ENCODE data around the gene PPM1B. TPM values are rescaled to one million over a fixed set of nuclear protein-coding genes. Genes with fewer than 3 reads are reported as not detected.

PPM1B gene
- total and polyA plus RNA-seq, 10 of the 15 experiments (the other 5 are each of a cell fraction or from before 2014, with no cell fraction given): 12.5 to 53.4 (median 33.7) TPM

DNA sequence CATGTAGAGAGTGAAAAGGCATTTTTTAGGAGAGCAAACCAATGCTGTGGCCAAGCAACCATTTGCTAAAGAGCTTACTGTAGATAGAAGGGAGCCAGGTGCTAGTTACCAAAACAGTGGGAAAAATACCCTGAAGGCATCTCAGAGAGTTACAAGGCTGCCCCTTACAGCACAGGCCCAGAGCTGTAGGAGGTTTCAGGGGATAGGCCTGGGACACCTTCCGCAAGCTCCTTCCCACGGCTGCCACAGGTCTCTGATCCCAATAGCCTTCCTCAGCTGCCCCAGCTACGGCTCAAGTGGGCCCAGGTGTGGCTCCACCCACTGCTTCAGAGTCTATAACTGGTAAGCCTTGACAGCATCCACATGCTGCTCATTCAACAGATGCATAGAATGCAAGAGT lies 18.2 kb upstream of the PPM1B start (continued):
- TF ChIP-seq RELA (IDR thresholded peaks at IDR 0.05; ENCODE audit: borderline replicate concordance, partially characterized antibody) (no peak), POLR2A (IDR thresholded peaks at IDR 0.05; ENCODE audit: low read depth, low read length) (no peak)
- TF ChIP-seq, protein P1, sequence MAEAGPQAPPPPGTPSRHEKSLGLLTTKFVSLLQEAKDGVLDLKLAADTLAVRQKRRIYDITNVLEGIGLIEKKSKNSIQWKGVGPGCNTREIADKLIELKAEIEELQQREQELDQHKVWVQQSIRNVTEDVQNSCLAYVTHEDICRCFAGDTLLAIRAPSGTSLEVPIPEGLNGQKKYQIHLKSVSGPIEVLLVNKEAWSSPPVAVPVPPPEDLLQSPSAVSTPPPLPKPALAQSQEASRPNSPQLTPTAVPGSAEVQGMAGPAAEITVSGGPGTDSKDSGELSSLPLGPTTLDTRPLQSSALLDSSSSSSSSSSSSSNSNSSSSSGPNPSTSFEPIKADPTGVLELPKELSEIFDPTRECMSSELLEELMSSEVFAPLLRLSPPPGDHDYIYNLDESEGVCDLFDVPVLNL (IDR thresholded peaks at IDR 0.05; ENCODE audit: low read depth, low read length): no peak
- TF ChIP-seq, protein P2, sequence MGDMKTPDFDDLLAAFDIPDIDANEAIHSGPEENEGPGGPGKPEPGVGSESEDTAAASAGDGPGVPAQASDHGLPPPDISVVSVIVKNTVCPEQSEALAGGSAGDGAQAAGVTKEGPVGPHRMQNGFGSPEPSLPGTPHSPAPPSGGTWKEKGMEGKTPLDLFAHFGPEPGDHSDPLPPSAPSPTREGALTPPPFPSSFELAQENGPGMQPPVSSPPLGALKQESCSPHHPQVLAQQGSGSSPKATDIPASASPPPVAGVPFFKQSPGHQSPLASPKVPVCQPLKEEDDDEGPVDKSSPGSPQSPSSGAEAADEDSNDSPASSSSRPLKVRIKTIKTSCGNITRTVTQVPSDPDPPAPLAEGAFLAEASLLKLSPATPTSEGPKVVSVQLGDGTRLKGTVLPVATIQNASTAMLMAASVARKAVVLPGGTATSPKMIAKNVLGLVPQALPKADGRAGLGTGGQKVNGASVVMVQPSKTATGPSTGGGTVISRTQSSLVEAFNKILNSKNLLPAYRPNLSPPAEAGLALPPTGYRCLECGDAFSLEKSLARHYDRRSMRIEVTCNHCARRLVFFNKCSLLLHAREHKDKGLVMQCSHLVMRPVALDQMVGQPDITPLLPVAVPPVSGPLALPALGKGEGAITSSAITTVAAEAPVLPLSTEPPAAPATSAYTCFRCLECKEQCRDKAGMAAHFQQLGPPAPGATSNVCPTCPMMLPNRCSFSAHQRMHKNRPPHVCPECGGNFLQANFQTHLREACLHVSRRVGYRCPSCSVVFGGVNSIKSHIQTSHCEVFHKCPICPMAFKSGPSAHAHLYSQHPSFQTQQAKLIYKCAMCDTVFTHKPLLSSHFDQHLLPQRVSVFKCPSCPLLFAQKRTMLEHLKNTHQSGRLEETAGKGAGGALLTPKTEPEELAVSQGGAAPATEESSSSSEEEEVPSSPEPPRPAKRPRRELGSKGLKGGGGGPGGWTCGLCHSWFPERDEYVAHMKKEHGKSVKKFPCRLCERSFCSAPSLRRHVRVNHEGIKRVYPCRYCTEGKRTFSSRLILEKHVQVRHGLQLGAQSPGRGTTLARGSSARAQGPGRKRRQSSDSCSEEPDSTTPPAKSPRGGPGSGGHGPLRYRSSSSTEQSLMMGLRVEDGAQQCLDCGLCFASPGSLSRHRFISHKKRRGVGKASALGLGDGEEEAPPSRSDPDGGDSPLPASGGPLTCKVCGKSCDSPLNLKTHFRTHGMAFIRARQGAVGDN (IDR thresholded peaks at IDR 0.05): no peak

DNA sequence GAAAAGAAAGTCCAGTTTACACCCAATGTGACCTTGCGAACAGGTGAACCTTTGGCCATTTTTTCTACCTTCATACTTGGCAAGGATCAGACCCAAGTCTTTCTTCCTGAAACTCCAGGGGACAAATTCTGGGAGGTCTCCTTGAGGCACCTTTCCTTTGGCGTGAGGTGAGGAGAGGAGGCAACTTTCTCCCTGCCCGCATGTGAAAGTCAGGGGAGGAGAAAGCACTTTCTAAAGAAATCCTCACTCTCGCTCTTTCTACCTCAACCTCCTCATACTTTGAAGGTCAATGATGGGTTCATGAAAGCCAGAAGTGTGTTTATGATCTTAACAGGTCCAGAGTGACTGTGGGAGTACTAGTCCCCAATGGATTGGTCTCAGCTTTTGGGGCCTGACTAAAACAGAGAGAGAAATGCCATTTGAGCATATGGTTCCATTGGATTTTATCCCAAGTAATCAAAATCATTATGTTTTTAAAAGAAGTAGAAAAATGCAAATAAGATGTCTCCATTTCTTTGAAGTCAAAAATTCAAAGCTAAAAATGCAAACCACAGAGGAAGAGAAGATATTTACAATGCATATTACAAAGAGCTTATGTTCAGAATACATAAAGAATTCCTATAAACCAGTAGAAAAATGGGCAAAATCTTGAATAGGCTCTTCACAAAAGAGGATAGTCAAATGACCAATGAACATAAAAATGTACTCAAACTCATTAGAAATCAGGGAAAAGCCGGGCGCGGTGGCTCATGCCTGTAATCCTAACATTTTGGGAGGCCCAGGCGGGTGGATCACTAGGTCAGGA lies 15.6 kb upstream of the PPM1B start:
- ChIA-PET RAD21 (ENCODE audit: unreplicated experiment) (no interaction called here), SMC1A (ENCODE audit: uncharacterized antibody, unreplicated experiment) (no interaction called here), POLR2A (no interaction called here), CTCF (interaction anchor here (0.6 kb wide), 1 partner anchor 1177 kb away, joined by 5 read pairs; no protein-coding TSS in a partner anchor)
- H3K9me3 ChIP-seq (replicated peaks; ENCODE audit: control insufficient read depth, insufficient read depth, low read length): no peaks in the 10 kb centered on the region
- H3K79me2 ChIP-seq (ENCODE audit: control insufficient read depth, insufficient read depth, low read length): no peaks in the 10 kb centered on the region
- no peak overlapping the region for H3K4me3 ChIP-seq
- intact Hi-C loops (cut with micrococcal nuclease; ENCODE audit: unreplicated experiment): no loop called here
- DNase-seq (ENCODE audit: low read depth, low spot score) (no peak), ATAC-seq (no peak), FAIRE-seq (no peak)
- H3K4me2 ChIP-seq (ENCODE audit: control insufficient read depth, insufficient read depth): no peak overlapping the region
- no peaks in the 10 kb centered on the region for H4K20me1 ChIP-seq (ENCODE audit: control insufficient read depth, insufficient read depth)
- no peak overlapping the region for H3K27ac ChIP-seq (ENCODE audit: control insufficient read depth, insufficient read depth)
- no peak overlapping the region for H3K9ac ChIP-seq (ENCODE audit: control insufficient read depth, insufficient read depth, low read length)
- BruUV-seq (replicated peaks): no TSS peak
- no peak overlapping the region for H2AFZ ChIP-seq (ENCODE audit: control insufficient read depth, low read depth, low read length)
- no peaks in the 10 kb centered on the region for H3K27me3 ChIP-seq (replicated peaks in 1 of 2; ENCODE audit: control insufficient read depth in 2 of 2, insufficient read depth in 2 of 2, low read length in 1 of 2)
- H3K36me3 ChIP-seq (ENCODE audit: control insufficient read depth in 2 of 2, insufficient read depth in 2 of 2, low read length in 1 of 2): no peaks in the 10 kb centered on the region
- in situ Hi-C loops (cut with MboI): no loop called here
- WGBS (ENCODE audit: insufficient coverage, insufficient replicate concordance, low lambda C conversion rate, missing lambda C conversion rate): 75% methylated on average over 8 of the region's 8 CpGs
- no peaks in the 10 kb centered on the region for H3K4me1 ChIP-seq (ENCODE audit: control insufficient read depth, insufficient read depth, low read length)
- TF ChIP-seq, protein P3, sequence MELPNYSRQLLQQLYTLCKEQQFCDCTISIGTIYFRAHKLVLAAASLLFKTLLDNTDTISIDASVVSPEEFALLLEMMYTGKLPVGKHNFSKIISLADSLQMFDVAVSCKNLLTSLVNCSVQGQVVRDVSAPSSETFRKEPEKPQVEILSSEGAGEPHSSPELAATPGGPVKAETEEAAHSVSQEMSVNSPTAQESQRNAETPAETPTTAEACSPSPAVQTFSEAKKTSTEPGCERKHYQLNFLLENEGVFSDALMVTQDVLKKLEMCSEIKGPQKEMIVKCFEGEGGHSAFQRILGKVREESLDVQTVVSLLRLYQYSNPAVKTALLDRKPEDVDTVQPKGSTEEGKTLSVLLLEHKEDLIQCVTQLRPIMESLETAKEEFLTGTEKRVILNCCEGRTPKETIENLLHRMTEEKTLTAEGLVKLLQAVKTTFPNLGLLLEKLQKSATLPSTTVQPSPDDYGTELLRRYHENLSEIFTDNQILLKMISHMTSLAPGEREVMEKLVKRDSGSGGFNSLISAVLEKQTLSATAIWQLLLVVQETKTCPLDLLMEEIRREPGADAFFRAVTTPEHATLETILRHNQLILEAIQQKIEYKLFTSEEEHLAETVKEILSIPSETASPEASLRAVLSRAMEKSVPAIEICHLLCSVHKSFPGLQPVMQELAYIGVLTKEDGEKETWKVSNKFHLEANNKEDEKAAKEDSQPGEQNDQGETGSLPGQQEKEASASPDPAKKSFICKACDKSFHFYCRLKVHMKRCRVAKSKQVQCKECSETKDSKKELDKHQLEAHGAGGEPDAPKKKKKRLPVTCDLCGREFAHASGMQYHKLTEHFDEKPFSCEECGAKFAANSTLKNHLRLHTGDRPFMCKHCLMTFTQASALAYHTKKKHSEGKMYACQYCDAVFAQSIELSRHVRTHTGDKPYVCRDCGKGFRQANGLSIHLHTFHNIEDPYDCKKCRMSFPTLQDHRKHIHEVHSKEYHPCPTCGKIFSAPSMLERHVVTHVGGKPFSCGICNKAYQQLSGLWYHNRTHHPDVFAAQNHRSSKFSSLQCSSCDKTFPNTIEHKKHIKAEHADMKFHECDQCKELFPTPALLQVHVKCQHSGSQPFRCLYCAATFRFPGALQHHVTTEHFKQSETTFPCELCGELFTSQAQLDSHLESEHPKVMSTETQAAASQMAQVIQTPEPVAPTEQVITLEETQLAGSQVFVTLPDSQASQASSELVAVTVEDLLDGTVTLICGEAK (IDR thresholded peaks at IDR 0.05; ENCODE audit: borderline replicate concordance): no peak
- TF ChIP-seq HDGF (IDR thresholded peaks at IDR 0.05) (no peak), IRF4 (IDR thresholded peaks at IDR 0.05; ENCODE audit: low read depth, low read length) (no peak), ZNF207 (IDR thresholded peaks at IDR 0.05; ENCODE audit: borderline replicate concordance) (no peak), LARP7 (IDR thresholded peaks at IDR 0.05) (no peak), CBX3 (IDR thresholded peaks at IDR 0.05; ENCODE audit: borderline replicate concordance, low read depth) (no peak), SREBF2 (IDR thresholded peaks at IDR 0.05; ENCODE audit: low read length) (no peak), KAT2A (conservative IDR thresholded peaks at IDR 0.05; ENCODE audit: control insufficient read depth, low read depth, low read length) (no peak), NR2F1 (conservative IDR thresholded peaks at IDR 0.05) (no peak), RB1 (IDR thresholded peaks at IDR 0.05; ENCODE audit: borderline replicate concordance) (no peak)

Measured in GM12878 (cell line).